ENCODE data around the gene TCF7. TPM values are rescaled to one million over a fixed set of nuclear protein-coding genes. Genes with fewer than 3 reads are reported as not detected.

The TCF7 gene
- total RNA-seq, 1 donor from 2014 or later, result 0.82 TPM

GRCh38 chr5:134090522-134090921 is 24.0 kb upstream of the TCF7 start:
- no peak for DNase-seq

DNA sequence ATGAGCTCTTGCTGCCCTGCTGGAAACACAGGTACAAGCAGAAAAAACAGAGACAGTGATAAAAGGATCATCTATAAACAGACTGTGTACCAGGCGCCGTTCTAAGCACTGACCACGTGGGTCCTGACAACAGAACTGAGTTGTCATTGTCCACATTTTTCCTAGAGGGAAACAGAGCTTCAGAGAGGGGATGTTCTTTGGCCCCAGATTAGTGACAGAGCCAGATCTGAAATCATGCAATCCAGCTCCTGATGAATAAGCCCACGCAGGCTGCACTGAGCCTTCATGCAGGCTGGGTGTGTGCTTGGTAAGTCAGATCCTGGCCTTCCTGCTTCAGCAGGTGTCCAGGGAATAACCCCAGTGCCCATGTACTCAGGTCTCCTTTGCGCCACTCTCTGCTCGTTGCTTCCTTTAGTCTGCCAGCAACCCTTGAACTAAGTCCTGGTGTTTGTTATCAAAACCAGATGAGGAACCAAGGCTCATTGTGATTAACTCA is 22.8 kb upstream of the TCF7 start:
- DNase-seq, result no peak

GRCh38 chr5:134092875-134093274 is 21.6 kb upstream of the TCF7 start:
- no peak for DNase-seq

- no peak for DNase-seq
These were observed 21.1 kb upstream of the TCF7 start for GRCh38 chr5:134093351-134093750.

DNA sequence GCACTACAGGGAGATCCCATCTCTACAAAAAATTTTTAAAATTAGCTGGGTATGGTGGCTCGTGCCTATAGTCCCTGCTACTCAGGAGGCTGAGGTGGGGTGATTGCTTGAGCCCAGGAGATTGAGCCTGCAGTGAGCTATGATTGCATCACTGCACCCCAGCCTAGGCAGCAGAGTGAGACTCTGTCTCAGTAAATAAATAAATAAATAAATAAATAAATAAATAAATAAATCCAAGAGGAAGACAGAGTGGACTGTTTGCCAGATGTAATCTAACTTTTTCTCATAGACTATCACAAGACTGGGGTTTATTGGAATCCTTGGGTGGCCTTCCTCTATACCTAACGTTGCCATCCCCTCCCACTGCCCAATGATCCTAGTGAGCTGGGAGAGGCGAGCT is 19.2 kb upstream of the TCF7 start:
- DNase-seq, result no peak

DNA sequence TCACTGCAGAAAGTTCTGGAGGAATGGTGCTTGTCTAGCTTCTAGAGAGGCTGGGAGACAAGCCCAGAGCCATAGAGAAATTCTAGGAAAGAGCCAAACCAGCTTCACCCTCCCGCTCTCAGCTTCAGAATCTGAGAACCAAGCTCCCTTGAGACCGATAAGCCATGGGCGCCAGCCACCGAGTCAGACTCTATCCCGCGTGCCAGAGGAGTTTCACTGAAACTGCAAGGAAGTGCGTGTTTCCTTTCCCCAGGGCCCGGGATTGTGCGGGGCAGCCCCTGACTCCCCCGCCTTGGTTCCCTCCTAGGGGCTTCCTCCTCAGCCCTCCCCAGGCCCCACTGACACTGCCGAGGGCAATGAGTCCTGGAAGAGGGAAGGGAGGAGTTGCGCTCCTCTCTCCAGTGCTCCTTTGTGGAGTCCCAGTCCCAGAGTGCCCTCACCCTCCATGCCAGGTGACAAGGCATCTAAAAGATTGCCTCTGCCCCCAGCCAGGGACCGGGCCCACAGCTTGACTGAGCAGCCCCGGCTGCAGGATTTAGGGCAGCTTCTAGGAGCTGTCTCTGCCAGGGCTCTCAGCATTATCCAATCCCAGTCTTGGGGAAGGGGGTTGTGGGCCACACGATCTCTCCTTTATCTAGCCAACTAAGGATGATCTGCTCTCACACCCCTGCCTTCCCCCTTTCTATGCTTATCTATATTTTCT is 18.4 kb upstream of the TCF7 start:
- DNase-seq, result no peak

DNA sequence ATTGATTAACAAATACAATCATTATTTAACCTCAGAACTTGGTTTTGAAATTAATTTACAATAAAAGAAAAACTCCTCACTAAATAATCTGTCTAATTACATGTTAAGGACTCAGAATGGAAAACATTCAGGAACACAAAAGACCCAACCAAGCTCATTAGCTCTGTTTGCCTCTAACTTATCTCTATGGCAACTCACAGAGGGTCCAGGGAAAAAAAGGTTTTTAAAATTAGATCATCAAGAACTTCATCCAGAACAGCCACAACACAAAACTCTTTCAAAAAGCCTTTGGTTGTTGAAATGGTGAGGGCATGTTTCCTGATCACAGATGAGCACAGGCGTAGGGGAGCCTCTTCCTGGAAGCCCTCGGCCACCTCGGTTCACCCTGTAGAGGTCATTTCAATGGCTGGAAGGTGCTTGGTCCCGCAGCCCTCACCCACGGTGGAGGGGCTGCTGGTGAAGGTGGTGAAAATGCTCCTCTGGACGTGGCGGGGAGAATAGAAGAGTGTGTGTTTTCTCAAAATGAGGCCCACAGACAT is 17.2 kb upstream of the TCF7 start:
- peak; percentile 60 for DNase-seq

DNA sequence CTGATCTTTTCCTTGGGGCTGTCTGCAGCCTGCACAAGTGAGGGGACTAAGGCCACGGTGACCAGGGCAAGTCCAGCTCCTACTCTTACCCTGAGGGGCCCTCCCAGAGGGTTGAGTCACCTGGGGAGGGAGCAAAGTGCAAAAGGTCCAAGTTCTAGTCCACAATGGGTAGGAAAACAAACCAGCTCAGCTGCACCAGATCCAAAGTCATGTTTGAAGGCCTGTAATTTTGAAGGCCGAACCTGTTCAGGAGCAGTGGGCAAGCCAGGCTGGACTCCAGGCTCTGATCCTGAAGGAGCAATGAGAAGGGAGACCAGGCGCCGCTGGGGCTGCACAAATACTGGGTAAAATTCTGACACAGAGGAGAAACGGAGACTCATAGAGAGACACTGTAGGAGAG is 15.8 kb upstream of the TCF7 start:
- DNase-seq, result no peak

- no peak for DNase-seq
These were observed 15.1 kb upstream of the TCF7 start for GRCh38 chr5:134099288-134099872.

- DNase-seq, result no peak
These were observed 14.6 kb upstream of the TCF7 start for GRCh38 chr5:134099939-134100282.

DNA sequence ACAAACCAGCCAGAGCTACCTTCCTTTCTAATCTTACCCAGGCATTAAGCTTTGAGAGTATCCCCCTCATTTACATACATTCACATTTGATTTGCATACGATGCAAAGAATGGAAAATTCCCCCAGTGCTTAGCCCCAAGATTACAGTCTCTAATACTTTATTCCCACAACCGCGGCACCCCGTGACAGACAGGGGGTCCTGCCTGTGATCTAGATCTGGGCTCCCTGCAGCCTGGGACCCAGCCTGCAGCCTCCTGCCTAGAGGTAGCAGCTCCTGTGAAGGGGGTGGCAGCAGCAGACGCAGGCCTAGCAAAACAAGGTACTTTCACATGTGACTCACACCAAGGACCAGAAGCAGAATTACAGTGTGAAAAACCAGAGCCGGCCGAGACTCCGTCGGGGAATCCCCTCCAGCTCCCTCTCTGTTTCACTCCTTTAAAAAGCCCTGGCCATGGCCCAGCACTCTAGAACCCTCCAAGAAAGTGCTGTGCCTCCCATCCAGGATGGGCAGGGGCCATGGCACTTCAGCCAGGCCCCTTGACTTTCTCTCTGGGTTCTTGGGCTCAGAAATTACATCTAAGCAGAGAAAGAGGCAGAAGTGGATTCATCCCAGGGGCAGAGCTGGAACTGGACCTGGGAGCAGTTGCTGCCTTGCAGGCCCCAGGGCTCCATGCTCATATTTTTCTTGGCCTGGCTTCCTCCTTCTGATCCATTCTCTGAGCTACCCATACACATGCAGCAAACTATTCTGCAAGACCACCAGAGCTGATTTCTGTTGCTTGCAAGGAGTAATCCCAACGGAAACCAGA is 14.0 kb upstream of the TCF7 start:
- peak; percentile 53 for DNase-seq

DNA sequence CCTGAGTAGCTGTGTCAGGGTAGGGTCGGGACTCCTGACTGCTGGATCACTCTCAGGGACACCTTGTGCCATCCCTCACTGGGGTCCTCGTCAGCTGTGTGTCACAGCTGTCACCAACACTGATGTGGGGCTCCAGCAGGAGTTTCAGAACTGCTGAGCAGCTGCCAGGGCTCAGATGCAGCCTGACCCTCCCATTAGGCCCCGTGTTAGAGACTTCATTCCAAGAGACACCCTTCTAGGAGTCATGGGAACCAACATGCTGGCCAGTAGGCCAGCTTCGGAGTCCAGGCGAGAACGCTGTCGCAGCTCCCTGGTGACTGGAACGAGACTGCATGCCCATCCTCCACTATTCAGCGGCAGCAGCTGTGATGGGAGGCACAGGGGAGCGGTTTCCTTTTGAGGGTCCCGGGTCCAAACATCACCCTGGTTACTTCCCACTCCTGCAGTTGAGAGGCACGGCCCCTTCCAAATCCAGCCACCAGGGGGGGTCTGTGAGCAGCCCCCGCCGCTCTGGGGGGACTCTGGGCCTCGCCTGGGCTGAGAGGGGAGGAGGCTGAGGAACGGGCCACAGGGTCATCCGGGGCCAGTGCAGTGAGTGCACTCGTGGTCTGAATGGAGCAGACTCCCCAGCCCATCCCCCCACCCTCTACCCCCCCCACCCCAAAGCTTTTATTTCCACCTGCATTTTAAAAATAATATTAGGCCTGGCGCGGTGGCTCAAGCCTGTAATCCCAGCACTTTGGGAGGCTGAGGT is 12.6 kb upstream of the TCF7 start:
- DNase-seq, result peak; percentile 73

DNA sequence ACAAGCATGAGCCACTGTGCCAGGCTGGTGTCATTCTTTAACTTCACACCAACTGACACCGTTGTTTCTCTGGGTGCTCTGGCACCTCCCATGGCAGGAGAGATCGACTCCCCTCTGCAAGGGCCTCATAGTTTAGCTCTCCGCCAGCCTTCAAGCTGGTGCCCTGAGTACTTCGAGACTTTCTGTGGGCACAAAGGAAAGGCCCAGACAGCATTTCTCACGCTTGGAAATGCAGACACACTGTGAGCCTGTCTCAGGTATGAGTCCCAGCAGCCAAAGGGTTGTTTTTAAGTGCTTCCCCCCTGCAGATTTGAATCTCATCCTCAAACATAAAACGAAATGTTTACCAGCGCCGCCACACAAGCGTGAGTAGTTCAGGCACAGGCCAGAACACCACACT is 11.1 kb upstream of the TCF7 start:
- DNase-seq, result no peak

- no peak for DNase-seq
These were observed 10.4 kb upstream of the TCF7 start for GRCh38 chr5:134103998-134104654.

DNA sequence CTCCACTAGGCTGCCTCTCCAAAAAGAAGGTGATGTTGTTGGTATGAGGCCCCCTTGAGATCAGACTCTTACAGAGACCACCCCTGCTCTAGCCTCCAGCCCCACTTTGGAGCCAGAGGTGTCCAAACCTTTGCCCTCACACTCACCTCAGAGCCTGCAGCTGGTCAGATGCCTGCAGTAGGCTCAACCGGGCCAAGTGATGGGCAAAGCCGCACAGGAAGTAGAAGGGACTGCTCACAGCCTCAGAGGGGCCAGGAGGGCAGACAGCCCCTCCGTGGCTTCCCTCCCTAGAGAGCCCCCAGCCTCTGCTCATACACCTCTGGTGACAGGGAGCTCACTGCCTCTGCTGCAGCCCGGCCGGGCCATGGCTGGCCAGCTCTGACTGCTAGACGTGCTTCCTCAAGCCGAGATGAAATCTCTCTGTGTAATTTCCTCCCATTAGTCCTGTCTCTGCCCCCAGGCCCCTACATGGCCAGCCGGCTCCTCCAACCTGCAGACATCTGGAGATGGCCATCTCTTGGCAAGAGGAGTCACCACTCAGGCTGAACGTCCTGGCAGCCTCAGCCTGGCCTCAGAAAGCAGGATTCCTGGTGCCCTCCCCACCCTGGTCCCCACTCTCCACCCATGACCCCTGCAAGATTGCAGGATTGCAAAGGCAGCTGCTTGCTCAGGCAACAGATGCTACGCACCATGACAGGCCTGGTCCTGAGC is 7.3 kb upstream of the TCF7 start:
- peak; percentile 48 for DNase-seq

GRCh38 chr5:134107779-134108178 is 6.7 kb upstream of the TCF7 start:
- no peak for DNase-seq

DNA sequence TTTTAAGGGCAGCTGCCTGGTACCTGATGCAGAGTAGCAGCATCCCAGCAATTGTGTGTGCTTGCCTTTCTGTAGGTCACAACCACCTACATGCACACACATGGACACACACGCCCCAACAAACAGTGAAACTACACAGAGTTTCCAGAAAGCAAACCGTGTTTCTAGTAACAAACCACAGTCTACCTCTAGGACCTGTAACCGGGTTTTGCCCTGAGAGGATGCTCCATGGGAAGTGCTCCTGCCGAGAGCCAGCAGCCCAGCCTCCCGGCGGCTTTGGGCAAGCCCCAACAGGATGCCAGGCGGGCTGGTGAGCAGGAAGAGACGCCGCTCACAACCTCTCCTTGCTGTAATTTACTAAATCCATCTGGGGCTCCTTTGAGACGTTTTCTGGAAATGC is 4.1 kb upstream of the TCF7 start:
- no peak for DNase-seq

DNA sequence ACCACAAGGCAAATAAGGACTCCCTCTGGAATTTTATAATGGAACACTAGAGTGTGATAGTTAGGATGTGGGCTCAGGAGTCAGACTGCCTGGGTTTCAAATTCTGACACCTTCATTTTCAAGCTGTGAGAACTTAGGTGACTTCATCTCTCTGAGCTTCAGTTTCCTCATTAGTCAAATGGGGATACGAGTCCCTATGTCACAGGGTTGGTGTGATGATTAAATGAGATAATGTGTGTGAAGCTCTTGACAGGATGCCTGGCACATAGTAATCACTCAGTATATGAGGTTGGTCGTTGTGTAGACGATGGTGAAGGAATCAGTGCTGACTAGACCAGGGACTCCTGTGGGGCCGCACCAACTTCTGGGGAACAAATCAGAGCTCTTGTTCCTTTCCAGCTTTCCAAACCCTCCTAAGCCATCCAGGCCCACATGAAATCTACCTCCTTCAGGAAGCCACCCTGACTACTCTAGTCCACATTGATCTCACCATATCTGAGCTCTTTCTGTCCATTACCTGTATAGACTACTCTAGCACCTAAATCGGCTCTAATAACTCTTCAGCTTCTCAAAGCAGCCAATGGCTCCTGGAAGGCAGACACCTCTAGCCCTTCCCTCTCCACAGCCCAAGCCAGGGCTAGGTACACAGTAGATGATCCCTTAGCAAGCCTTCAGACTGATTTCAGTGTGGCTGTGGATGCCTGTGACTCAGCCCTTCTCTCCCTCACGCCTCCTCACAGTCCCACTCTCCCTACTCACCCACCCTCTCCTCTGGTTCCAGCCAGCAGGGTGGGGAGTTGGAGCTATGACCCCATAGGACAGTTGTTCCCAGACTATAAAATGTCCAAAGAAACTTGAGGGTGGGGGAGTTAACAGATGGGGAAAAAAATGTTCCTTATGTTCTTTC is 2.5 kb upstream of the TCF7 start:
- DNase-seq, result no peak

GRCh38 chr5:134112726-134113362 is 1.6 kb upstream of the TCF7 start:
- DNase-seq, result no peak

Data from tongue (tissue), 2 donors.